H1 (cell line): ENCODE results near the gene AADACL2. TPM values are rescaled to one million over a fixed set of nuclear protein-coding genes. Genes with fewer than 3 reads are reported as not detected.

ENCODE experiments used
- CTCF ChIA-PET: fragments of 300-600 bp; sonication (Branson Sonifier 250); formaldehyde crosslinking; loops from one replicate; lab custom pipeline; 2021; ENCODE audit not compliant: partially characterized antibody; lab: Charles Lee
- POLR2A ChIA-PET: fragments of 300-600 bp; sonication (Branson Sonifier 250); formaldehyde crosslinking; loops from one replicate; lab custom pipeline; 2021; ENCODE audit warnings: inconsistent platforms; ENCODE audit not compliant: partially characterized antibody; lab: Charles Lee
- DNase-seq, 2 experiments: peaks; one replicate each; pipeline versions ENCODE4 v3.0.0 to v3.0.0-alpha.2; 2010 to 2022; ENCODE audit warnings: low spot score in 2 of 2, low read depth in 1 of 2, mixed read lengths in 1 of 2
- FAIRE-seq: peaks from 2 replicates; lab custom pipeline; 2011; peaks lifted over from hg19 to GRCh38; lab: Jason Lieb, UNC
- H2AFZ ChIP-seq: 2 replicates; pipeline ENCODE4 v1.8.1; 2012; ENCODE audit warnings: low read length, inconsistent platforms
- H2AK5ac ChIP-seq: 2 replicates; pipeline ENCODE4 v1.6.1; 2013; ENCODE audit warnings: low read depth, low read length
- H2BK120ac ChIP-seq: replicated peaks from 2 replicates; pipeline ENCODE3; 2013; ENCODE audit warnings: low read depth, low read length, inconsistent platforms
- H2BK12ac ChIP-seq: 2 replicates; pipeline ENCODE4 v1.6.1; 2013; ENCODE audit warnings: low read depth, low read length
- H2BK15ac ChIP-seq: 2 replicates; pipeline ENCODE4 v1.6.1; 2013; ENCODE audit warnings: low read length
- H2BK20ac ChIP-seq: 2 replicates; pipeline ENCODE4 v1.6.1; 2013; ENCODE audit warnings: low read length
- H2BK5ac ChIP-seq: 2 replicates; pipeline ENCODE4 v1.6.1; 2013; ENCODE audit warnings: low read depth, low read length
- H3K14ac ChIP-seq: 2 replicates; pipeline ENCODE4 v1.6.1; 2013; ENCODE audit warnings: inconsistent platforms; ENCODE audit not compliant: insufficient read length
- H3K18ac ChIP-seq: 2 replicates; pipeline ENCODE4 v1.6.1; 2013; ENCODE audit warnings: low read length; ENCODE audit errors: extremely low read depth
- H3K23ac ChIP-seq: 2 replicates; pipeline ENCODE4 v1.6.1; 2013; ENCODE audit warnings: inconsistent platforms; ENCODE audit not compliant: insufficient read length
- H3K23me2 ChIP-seq: 2 replicates; pipeline ENCODE4 v1.6.1; 2013; ENCODE audit warnings: low read depth, low read length
- H3K27ac ChIP-seq: 2 replicates; pipeline ENCODE4 v1.6.1; 2011; ENCODE audit warnings: low read depth, low read length, inconsistent platforms
- H3K27me3 ChIP-seq, 4 experiments: replicated peaks in 1 of 4; 1 replicate in 1 of 4; 2 replicates in 3 of 4; pipeline versions ENCODE4 v1.6.1 to v1.8.1; 2011 to 2013; ENCODE audit warnings: low read length in 3 of 4, mild to moderate bottlenecking in 3 of 4, inconsistent platforms in 2 of 4, mixed read lengths in 2 of 4, moderate library complexity in 1 of 4; ENCODE audit not compliant: control insufficient read depth in 3 of 4, insufficient read depth in 3 of 4; ENCODE audit errors: extremely low read depth in 1 of 4
- H3K36me3 ChIP-seq, 4 experiments: 2 replicates each; pipeline versions ENCODE4 v1.6.1 to v1.8.1; 2011 to 2013; ENCODE audit warnings: mild to moderate bottlenecking in 4 of 4, low read length in 3 of 4, moderate library complexity in 2 of 4, control low read depth in 1 of 4, inconsistent platforms in 1 of 4; ENCODE audit not compliant: insufficient read depth in 4 of 4, control insufficient read depth in 2 of 4
- H3K4ac ChIP-seq: replicated peaks from 2 replicates; pipeline ENCODE3; 2013; ENCODE audit warnings: low read length, low read depth, mixed read lengths, inconsistent platforms; ENCODE audit not compliant: insufficient read length
- H3K4me1 ChIP-seq, 4 experiments: replicated peaks in 1 of 4; 1 replicate in 1 of 4; 2 replicates in 3 of 4; pipeline versions ENCODE4 v1.6.1 to v1.8.1; 2011 to 2013; ENCODE audit warnings: low read length in 3 of 4, inconsistent platforms in 2 of 4, mixed read lengths in 1 of 4; ENCODE audit not compliant: insufficient read depth in 4 of 4, control insufficient read depth in 3 of 4
- H3K4me2 ChIP-seq, 2 experiments: 2 replicates each; pipeline versions ENCODE4 v1.6.1 to v1.8.1; 2011 to 2013; ENCODE audit warnings: low read depth in 2 of 2, low read length in 2 of 2, control low read depth in 1 of 2, inconsistent platforms in 1 of 2, mild to moderate bottlenecking in 1 of 2; ENCODE audit not compliant: insufficient read depth in 1 of 2
- H3K4me3 ChIP-seq, 4 experiments: fragments of 200-600, 300-600 bp in 1 of 4; sonication (generic), shearing (Covaris generic), sonication (Bioruptor Twin) in 1 of 4; 2 replicates each; pipeline versions ENCODE4 v1.5.1 to v1.8.1; 2011 to 2016; ENCODE audit warnings: low read length in 4 of 4, low read depth in 3 of 4, control low read depth in 2 of 4, inconsistent platforms in 2 of 4, mild to moderate bottlenecking in 2 of 4, mixed read lengths in 1 of 4, moderate library complexity in 1 of 4; ENCODE audit not compliant: insufficient read depth in 2 of 4; ENCODE audit errors: extremely low read depth in 1 of 4
- H3K56ac ChIP-seq: replicated peaks from 2 replicates; pipeline ENCODE3; 2013; ENCODE audit warnings: low read depth, mild to moderate bottlenecking, mixed read lengths, low read length, inconsistent platforms; ENCODE audit not compliant: insufficient read length
- H3K79me1 ChIP-seq: 2 replicates; pipeline ENCODE4 v1.6.1; 2013; ENCODE audit warnings: low read depth, low read length, control low read depth
- H3K79me2 ChIP-seq, 2 experiments: 2 replicates each; pipeline versions ENCODE4 v1.6.1 to v1.8.1; 2012 to 2013; ENCODE audit warnings: low read length in 2 of 2, mild to moderate bottlenecking in 2 of 2, inconsistent platforms in 1 of 2; ENCODE audit not compliant: insufficient read depth in 2 of 2, control insufficient read depth in 1 of 2
- H3K9ac ChIP-seq, 4 experiments: replicated peaks in 1 of 4; 1 replicate in 1 of 4; 2 replicates in 3 of 4; pipeline versions ENCODE4 v1.6.1 to v1.8.1; 2011 to 2013; ENCODE audit warnings: low read depth in 3 of 4, low read length in 3 of 4, control low read depth in 2 of 4, mild to moderate bottlenecking in 2 of 4, moderate library complexity in 2 of 4, inconsistent platforms in 1 of 4; ENCODE audit errors: extremely low read depth in 1 of 4
- H3K9me3 ChIP-seq, 2 experiments: 2 replicates each; pipeline versions ENCODE4 v1.6.1 to v1.8.1; 2012 to 2013; ENCODE audit warnings: mild to moderate bottlenecking in 2 of 2, moderate library complexity in 2 of 2, control low read depth in 1 of 2, inconsistent platforms in 1 of 2, low read depth in 1 of 2, low read length in 1 of 2, mixed read lengths in 1 of 2; ENCODE audit not compliant: insufficient read depth in 2 of 2
- H4K20me1 ChIP-seq, 2 experiments: replicated peaks in 1 of 2; 2 replicates each; pipeline versions ENCODE3 to v1.8.1; 2011 to 2013; ENCODE audit warnings: inconsistent platforms in 2 of 2, low read length in 2 of 2, mild to moderate bottlenecking in 1 of 2; ENCODE audit not compliant: insufficient read depth in 2 of 2, control insufficient read depth in 1 of 2
- H4K5ac ChIP-seq: 2 replicates; pipeline ENCODE4 v1.6.1; 2013; ENCODE audit warnings: low read length, low read depth, mixed read lengths, inconsistent platforms; ENCODE audit not compliant: insufficient read length
- H4K8ac ChIP-seq: 2 replicates; pipeline ENCODE4 v1.8.0; 2013; ENCODE audit warnings: mild to moderate bottlenecking, moderate library complexity, low read length, inconsistent platforms; ENCODE audit not compliant: insufficient read depth; ENCODE audit errors: extremely low read depth
- H4K91ac ChIP-seq: replicated peaks from 2 replicates; pipeline ENCODE3; 2013; ENCODE audit warnings: low read length, mixed read lengths, inconsistent platforms; ENCODE audit not compliant: insufficient read length
- ASH2L ChIP-seq: fragments of 200-600, 300-600 bp; sonication (generic); IDR thresholded peaks from one replicate; pipeline ENCODE4 v1.7.1; 2017; ENCODE audit warnings: low read length
- BCL11A ChIP-seq, 2 experiments: IDR thresholded peaks; one replicate each; pipeline ENCODE4 v1.6.1; 2011; ENCODE audit warnings: low read depth in 2 of 2, low read length in 2 of 2, mild to moderate bottlenecking in 2 of 2
- CTBP2 ChIP-seq: IDR thresholded peaks from 2 replicates; pipeline ENCODE4 v1.7.0; 2011; ENCODE audit warnings: borderline replicate concordance, mild to moderate bottlenecking, moderate library complexity, mixed read lengths, low read length; ENCODE audit not compliant: insufficient read depth, insufficient read length
- KDM1A ChIP-seq: fragments of 200-600, 300-600 bp; sonication (generic); IDR thresholded peaks from 2 replicates; pipeline ENCODE4 v1.7.1; 2016; ENCODE audit warnings: mild to moderate bottlenecking, low read length, borderline replicate concordance
- KDM4A ChIP-seq: IDR thresholded peaks from one replicate; pipeline ENCODE4 v1.7.1; 2012; ENCODE audit warnings: low read depth, mild to moderate bottlenecking, moderate library complexity, low read length, inconsistent platforms; ENCODE audit not compliant: severe bottlenecking
- KDM5A ChIP-seq: fragments of 200-600 bp; IDR thresholded peaks from 2 replicates; pipeline ENCODE4 v1.7.1; 2012; ENCODE audit warnings: mild to moderate bottlenecking, low read length, inconsistent platforms, mixed read lengths
- MAFK ChIP-seq: IDR thresholded peaks from 2 replicates; pipeline ENCODE4 v1.6.1; 2012; ENCODE audit warnings: low read depth, mild to moderate bottlenecking, improper control_type of control experiment, low read length
- POLR2AphosphoS5 ChIP-seq: IDR thresholded peaks from 2 replicates; pipeline ENCODE4 v1.6.1; 2011; ENCODE audit warnings: low read depth, low read length
- RAD21 ChIP-seq, 2 experiments: IDR thresholded peaks in 1 of 2; conservative IDR thresholded peaks in 1 of 2; 2 replicates each; pipeline ENCODE4 v1.6.1; 2011; ENCODE audit warnings: low read depth in 2 of 2, low read length in 2 of 2, improper control_type of control experiment in 1 of 2, inconsistent platforms in 1 of 2, mild to moderate bottlenecking in 1 of 2, moderate library complexity in 1 of 2
- SAP30 ChIP-seq: fragments of 300-600 bp; sonication (generic); IDR thresholded peaks from 2 replicates; pipeline ENCODE4 v1.7.1; 2012; ENCODE audit warnings: low read length, moderate library complexity, mild to moderate bottlenecking, inconsistent platforms; ENCODE audit not compliant: insufficient read depth, insufficient replicate concordance
- SIN3A ChIP-seq, 2 experiments: IDR thresholded peaks in 1 of 2; conservative IDR thresholded peaks in 1 of 2; 2 replicates each; pipeline ENCODE4 v1.6.1; 2011 to 2012; ENCODE audit warnings: low read length in 2 of 2, improper control_type of control experiment in 1 of 2, low read depth in 1 of 2, mild to moderate bottlenecking in 1 of 2
- SP4 ChIP-seq: IDR thresholded peaks from 2 replicates; pipeline ENCODE4 v1.6.1; 2012; ENCODE audit warnings: low read length, inconsistent platforms
- TBP ChIP-seq: IDR thresholded peaks from 2 replicates; pipeline ENCODE4 v1.6.1; 2011; ENCODE audit warnings: low read depth, low read length, improper control_type of control experiment
- WGBS, 2 experiments: shearing (Covaris generic) in 1 of 2; methylation state at CpG; one replicate each; pipeline versions ENCODE4 v1.1.6 to v1.1.7; 2013 to 2015; ENCODE audit warnings: low lambda C conversion rate in 2 of 2, mixed read lengths in 2 of 2, inconsistent platforms in 1 of 2, low coverage in 1 of 2, missing lambda C conversion rate in 1 of 2; ENCODE audit not compliant: insufficient replicate concordance in 2 of 2, insufficient coverage in 1 of 2, insufficient read length in 1 of 2; ENCODE audit errors: extremely low coverage in 1 of 2, missing lambda C conversion rate in 1 of 2; 5-methylcytosine and 5-hydroxymethylcytosine counted together
- polyA plus RNA-seq, 7 experiments: library from polyadenylated mRNA; depleted of rRNA in 3 of 7; stranded (reverse) in 5 of 7; unstranded in 2 of 7; fragments of >200 nt in 5 of 7; fragments of 200-250 nt in 2 of 7; gene quantifications; 1 replicate in 5 of 7; 2 replicates in 1 of 7; 4 replicates in 1 of 7; pipeline versions ENCODE4 v1.2.1 to v1.2.3, GENCODE V29; 2011 to 2013; ENCODE audit warnings: missing spikeins in 2 of 7, mixed read lengths in 2 of 7
- total RNA-seq: library from RNA; stranded (reverse); fragmentation: NEBNext Ultra II Directional; extraction: Animal tissue kit (Norgen Biotek cat#: 25700); gene quantifications from 2 replicates; pipeline ENCODE4 v1.2.1, GENCODE V29; 2021
- TF ChIP-seq, protein P1 (sequence below): IDR thresholded peaks from 2 replicates; pipeline ENCODE4 v1.6.1; 2012; ENCODE audit warnings: inconsistent platforms

Gene AADACL2
- total and polyA plus RNA-seq, 2 of the 8 experiments (the other 6 are each of a cell fraction or from before 2014, with no cell fraction given): not detected

DNA sequence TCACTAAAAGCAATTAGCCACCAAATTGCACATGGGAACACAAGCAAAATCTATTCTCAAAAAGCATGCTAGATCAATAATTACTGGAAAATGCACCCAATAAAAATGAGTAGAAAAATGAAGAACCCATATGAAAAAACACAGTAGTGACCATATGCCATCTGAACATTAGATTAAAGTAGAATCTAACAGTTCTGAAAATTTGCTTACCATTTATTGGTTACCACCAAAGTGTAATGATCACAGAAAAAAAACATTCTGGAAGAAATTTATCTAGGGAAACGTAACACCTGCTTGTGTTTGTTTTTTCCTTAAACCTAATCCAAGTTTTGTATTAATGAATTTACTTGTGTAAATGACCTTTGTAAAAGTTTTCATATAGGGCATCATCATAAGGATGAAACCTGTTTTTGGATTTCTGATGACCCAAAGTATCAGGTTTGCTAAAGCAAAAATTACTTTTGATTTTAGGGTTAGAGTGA, 42.6 kb downstream of the AADACL2 start:
- no peaks in the 10 kb centered on the region for H3K4me1 ChIP-seq
- no peaks in the 10 kb centered on the region; the same call in 1 of the 2 replicates for H3K23me2 ChIP-seq
- no peak overlapping the region for H2BK120ac ChIP-seq
- no peak overlapping the region for H3K9ac ChIP-seq
- H3K14ac ChIP-seq: no peak overlapping the region
- no peak overlapping the region for H2AFZ ChIP-seq
- 89% methylated on average over 1 of the region's 1 CpG; no CpG with 5 or more reads in 1 of the 2 experiments for WGBS, 2 experiments
- H3K4me3 ChIP-seq: no peak overlapping the region
- CTCF ChIA-PET: no interaction called here
- H3K4me2 ChIP-seq: no peak overlapping the region
- H3K23ac ChIP-seq: no peak overlapping the region
- H3K9me3 ChIP-seq: no peaks in the 10 kb centered on the region
- H3K4ac ChIP-seq: no peak overlapping the region
- no peak overlapping the region for H2AK5ac ChIP-seq
- no peaks in the 10 kb centered on the region for H3K36me3 ChIP-seq
- H3K27me3 ChIP-seq: no peaks in the 10 kb centered on the region
- H4K20me1 ChIP-seq: no peaks in the 10 kb centered on the region
- no peak overlapping the region for H4K8ac ChIP-seq
- no peak overlapping the region for H3K27ac ChIP-seq
- no peaks in the 10 kb centered on the region for H3K79me2 ChIP-seq
- H2BK20ac ChIP-seq: no peak overlapping the region
- H4K91ac ChIP-seq: no peak overlapping the region
- no peak overlapping the region for H2BK5ac ChIP-seq
- no peak overlapping the region for H2BK15ac ChIP-seq
- POLR2A ChIA-PET: no interaction called here
- no peak overlapping the region for H4K5ac ChIP-seq
- H2BK12ac ChIP-seq: no peak overlapping the region
- DNase-seq: no peak
- no peak for FAIRE-seq
- H3K79me1 ChIP-seq: no peaks in the 10 kb centered on the region
- H3K56ac ChIP-seq: no peak overlapping the region
- H3K18ac ChIP-seq: no peak overlapping the region
- TF ChIP-seq SP4 (no peak), SAP30 (no peak), SIN3A (conservative IDR thresholded peaks at IDR 0.05 in 1 of 2, IDR thresholded peaks at IDR 0.05 in 1 of 2; ENCODE audit: low read depth in 1 of 2, low read length in 2 of 2) (no peak), KDM4A (no peak), POLR2AphosphoS5 (no peak), KDM1A (no peak), ASH2L (no peak), KDM5A (no peak), CTBP2 (no peak), BCL11A (IDR thresholded peaks at IDR 0.05; ENCODE audit: low read depth in 2 of 2, low read length in 2 of 2) (no peak), TBP (no peak), MAFK (no peak), RAD21 (IDR thresholded peaks at IDR 0.05 in 1 of 2, conservative IDR thresholded peaks at IDR 0.05 in 1 of 2; ENCODE audit: low read depth in 2 of 2, low read length in 2 of 2) (no peak)
- TF ChIP-seq, protein P1, sequence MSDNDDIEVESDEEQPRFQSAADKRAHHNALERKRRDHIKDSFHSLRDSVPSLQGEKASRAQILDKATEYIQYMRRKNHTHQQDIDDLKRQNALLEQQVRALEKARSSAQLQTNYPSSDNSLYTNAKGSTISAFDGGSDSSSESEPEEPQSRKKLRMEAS: no peak
